GM19099 (cell line): ENCODE results near the gene POLQ.

Source experiments
- POLR2A ChIP-seq: IDR thresholded peaks from 3 replicates; pipeline ENCODE4 v1.6.1; 2011; ENCODE audit warnings: low read depth; ENCODE audit not compliant: insufficient read length; ENCODE audit errors: extremely low read depth

Gene POLQ

GRCh38 chr3:121529308-121529707 lies 16.5 kb downstream of the POLQ start:
- TF ChIP-seq POLR2A: no peak

- TF ChIP-seq POLR2A: no peak
Observed at GRCh38 chr3:121520510-121520909, 25.3 kb downstream of the POLQ start.

GRCh38 chr3:121517953-121518655 lies 27.7 kb downstream of the POLQ start:
- no peak for TF ChIP-seq POLR2A

DNA sequence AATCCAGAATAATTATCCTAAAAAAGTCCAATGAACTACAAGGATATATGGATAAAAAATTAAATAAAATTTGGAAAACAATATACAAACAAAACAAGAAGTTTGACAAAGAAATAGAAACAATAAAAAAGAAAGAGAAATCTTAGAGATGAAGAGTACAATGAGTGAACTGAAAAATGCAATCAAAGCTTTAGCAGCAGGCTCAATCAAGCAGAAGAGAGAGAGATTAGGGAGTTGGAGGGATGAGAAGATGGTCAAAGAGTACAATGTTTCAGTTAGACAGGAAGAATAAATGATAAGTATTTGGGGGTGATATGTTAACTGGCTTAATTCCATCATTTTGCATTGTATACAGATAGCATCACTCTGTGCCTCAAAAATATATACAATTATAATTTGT lies 29.9 kb downstream of the POLQ start:
- no peak for TF ChIP-seq POLR2A

- no peak for TF ChIP-seq POLR2A
Observed at GRCh38 chr3:121515313-121515712, 30.5 kb downstream of the POLQ start.

DNA sequence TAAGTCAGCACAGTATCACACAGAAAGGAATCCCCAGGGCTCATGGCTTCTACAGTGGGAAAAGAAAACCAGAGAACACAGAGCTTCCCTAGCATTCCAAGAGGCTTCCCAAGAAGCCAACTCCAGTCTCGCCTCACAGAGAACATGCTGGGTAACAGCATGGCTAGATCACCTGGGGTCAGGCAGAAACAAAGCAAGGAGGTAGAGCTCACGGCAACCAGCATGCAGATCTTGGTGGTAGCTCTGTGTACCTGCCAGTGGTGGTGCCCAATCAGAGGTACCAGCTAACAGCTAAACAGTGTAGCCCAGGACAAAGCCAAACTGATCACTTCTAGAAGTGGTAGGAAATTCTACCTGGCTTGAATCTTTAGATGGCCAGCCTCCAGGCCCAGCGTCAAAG lies 31.3 kb downstream of the POLQ start:
- no peak for TF ChIP-seq POLR2A

DNA sequence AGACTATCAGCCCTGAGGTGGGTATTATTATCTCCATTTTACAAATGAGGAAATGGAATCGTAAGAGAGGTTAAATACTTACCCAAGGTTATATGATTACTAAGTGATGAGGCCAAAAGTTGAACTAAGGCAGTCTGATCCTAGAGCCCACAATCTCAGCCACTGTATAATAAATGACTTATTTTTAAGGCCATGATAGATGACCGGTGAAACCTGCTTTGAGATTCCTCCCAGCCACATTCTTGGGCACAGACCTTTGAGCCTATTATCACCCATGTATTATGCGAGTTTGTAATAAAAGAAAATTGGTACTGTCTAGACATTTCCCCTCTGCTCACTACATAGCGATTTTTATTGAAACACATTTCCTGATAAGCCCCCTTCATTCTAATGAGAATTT lies 37.4 kb downstream of the POLQ start:
- TF ChIP-seq POLR2A: no peak

DNA sequence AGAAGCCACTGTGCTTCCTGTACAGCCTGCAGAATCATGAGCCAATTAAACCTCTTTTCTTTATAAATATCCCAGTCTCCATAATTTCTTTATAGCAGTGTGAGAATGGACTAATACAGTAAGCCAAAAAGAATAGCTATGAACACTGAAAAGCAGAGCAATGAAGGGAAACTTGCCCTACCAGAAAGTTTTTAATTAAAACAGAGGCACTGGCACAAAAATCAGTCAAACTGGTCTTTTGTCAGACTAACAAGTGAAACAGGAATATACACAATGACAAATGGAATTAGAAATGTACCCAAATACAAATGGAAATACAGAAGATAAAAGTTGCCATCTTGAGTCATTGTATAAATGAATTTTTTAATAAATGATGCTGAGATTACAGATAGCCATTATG lies 40.5 kb downstream of the POLQ start:
- no peak for TF ChIP-seq POLR2A

DNA sequence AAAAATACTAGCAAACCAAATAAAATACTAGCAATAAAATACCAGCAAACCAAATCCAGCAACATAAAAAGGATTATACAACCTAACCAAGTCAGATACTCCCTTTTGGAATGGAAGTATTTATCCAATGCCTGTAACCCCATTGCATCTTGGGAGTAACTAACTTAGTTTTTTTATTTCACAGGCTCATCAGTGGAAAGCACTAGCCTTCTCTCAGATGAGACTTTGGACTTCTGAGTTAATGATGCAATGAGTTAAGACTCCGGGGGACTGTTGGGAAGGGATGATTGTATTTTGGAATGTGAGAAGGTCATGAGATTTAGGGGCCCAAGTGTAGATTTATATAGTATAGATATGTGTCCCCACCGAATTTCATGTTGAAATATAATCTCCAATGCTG lies 41.2 kb downstream of the POLQ start:
- no peak for TF ChIP-seq POLR2A

DNA sequence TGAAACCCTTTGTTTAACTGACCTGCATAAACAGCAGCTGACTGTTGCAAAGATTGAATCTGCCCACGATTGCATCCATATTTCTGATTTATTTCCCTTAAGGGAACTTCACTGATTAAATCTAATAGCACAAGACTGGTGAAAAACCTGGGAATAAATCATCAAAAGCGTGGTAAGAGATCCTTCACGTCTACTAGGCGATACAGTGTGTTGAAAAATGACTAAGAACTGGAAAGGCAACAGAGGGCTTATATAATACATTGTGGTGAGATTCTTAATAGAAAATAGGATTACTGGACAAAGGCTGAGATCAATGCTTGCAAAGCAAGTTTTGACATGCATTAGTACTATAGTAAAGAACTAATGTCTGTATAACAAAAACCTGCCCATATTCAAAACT lies 49.0 kb downstream of the POLQ start:
- TF ChIP-seq POLR2A: no peak

- no peak for TF ChIP-seq POLR2A
Observed at GRCh38 chr3:121493431-121493830, 52.4 kb downstream of the POLQ start.

DNA sequence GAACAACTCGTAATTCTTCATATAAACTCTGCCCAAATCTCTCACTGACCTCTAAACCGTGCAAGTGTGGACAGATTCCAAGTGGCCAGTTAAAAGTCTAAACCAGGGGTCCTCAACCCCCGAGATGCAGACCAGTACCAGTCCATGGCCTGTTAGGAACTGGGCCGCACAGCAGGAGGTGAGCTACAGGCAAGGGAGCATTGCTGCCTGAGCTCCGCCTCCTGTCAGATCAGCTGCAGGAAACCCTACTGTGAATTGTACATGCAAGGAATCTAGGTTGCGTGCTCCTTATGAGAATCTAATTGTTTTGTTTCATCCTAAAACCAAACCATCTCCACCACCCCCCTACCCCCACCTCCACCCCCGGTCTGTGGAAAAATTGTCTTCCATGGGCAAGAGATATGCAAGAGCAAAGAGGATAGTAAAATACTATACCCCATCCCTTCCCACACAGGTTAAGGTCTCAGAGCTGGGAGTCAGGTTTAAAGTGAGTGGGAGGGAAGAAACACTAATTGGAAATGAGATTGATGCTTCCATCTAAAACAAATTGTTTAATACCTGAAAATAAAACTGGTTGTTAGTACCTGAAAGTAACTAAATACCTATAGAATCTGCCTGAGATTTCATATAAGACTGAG lies 54.0 kb downstream of the POLQ start:
- TF ChIP-seq POLR2A: no peak

DNA sequence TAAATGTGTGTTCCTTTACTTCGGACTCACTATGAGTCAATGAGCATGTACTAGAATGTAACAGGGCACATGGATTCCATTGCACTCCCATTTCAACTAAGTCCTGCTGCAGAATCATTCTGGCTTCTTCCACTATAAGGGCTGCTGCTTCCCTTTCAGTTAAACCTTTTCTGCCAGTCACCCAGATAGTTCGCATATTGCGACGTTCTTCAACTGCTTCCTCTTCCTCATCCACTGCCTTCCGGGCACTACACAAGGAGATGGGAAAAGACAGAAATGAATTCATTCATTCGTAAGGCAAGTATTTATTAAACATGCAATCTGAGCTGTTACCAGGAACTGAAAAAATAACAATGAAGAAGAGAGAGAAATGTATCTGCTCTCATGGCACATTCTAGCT lies 55.6 kb downstream of the POLQ start:
- no peak for TF ChIP-seq POLR2A

GRCh38 chr3:121488628-121489027 lies 57.2 kb downstream of the POLQ start:
- no peak for TF ChIP-seq POLR2A

DNA sequence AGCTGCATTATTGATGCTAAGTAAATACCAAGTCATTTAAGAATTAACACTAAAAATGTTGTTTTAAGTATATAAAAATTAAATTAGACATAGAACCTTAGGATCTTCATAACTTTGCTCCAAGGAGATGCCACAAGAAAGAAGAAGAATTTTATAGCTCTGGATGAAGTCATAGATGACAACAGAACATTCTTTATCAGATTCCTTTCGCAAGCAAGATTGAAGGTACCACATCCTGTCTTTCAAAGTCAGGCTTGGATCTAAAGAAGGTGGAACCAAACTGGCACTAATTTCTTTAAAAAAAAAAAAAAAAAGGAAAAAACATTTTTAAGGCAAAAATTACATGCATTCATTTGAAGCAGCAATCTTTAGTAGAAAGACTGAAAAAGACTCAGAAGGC lies 62.5 kb downstream of the POLQ start:
- TF ChIP-seq POLR2A: no peak

GRCh38 chr3:121482660-121483059 lies 63.1 kb downstream of the POLQ start:
- TF ChIP-seq POLR2A: no peak

DNA sequence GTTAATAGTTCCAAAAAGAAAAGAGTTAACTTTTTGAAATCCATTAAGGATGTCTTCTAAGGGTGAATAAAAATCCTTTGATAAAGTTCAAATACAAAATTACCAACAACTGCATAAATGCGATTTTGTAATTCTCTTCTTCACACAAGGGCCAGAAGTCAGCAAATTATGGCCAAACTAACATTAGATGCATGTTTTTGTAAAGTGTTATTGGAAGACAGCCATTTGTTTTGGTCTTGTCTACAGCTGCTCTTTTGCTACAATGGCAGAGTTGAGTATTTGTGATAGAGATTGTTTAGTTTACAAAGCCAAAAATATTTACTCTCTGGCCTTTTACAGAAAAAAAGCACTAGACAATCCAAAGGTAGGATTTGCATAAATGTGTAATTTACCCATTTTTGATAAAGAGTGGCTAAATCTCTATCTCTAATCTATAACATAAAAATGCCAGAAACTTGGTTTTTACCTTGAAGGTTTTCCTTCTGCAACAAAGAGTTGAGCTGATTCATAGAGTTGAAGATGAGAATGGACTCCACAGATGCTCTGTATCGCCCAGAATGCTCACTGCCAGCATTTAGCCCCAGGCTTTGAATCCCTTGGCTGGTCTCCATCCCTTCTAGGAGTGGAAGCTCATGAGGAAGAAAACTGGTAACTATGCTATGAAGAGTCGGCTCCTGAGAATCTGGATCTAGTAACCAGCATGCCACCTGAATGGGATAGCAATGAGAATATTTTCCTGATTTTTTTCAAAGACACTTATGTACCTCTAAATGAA lies 64.5 kb downstream of the POLQ start:
- TF ChIP-seq POLR2A: no peak

DNA sequence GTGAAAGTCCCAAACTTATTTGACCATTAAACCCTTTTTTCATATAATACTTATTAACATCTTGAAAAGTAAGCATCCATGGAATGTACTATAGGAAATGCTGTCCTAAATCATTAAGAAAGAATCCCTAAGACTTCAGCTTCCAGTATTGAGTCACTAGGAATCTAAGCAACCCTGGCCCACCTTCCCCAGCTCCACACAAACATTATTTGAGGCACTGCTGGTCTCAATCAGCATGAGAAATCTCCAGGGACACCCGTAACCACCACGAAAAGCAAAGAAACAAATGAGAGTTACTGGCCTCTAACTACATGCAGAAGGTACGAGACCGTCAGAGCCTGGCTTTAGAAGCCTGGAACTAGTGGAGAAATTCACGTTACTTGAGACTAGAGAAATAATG lies 68.2 kb downstream of the POLQ start:
- no peak for TF ChIP-seq POLR2A
